ENCODE measurements around the gene SKAP2. TPM values are rescaled to one million over a fixed set of nuclear protein-coding genes. Genes with fewer than 3 reads are reported as not detected.

The SKAP2 gene
- total and polyA plus RNA-seq, 10 of the 15 experiments (the other 5 are each of a cell fraction or from before 2014, with no cell fraction given): 10.9 to 40.6 (median 23.5) TPM

DNA sequence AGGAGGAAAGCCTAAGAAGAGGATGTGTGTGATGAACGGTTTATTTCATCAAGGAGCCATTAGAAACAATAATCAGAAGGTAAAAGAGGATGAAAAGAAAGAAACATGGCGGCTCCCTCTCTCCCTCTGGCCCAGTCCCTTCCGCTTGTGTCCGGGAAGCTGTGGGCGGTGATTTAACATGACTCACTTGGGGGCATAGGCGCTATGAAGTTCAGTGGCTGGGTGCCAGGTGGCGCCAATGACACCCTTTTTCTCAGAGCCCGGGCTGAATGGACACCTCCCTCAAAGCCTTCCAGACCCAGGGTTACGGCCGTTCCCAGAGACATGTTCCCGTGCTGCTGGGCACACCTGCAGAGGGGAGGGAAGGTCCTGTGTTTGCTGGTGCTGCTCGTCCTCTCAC is 244.0 kb downstream of the SKAP2 start:
- Histone ChIP-seq H3K79me2 (ENCODE audit: control insufficient read depth, insufficient read depth, low read length) (no peaks in the 10 kb centered on the region), H3K9me3 (replicated peaks; ENCODE audit: control insufficient read depth, insufficient read depth, low read length) (no peaks in the 10 kb centered on the region), H3K4me2 (ENCODE audit: control insufficient read depth, insufficient read depth) (no peak overlapping the region), H3K9ac (ENCODE audit: control insufficient read depth, insufficient read depth, low read length) (no peak overlapping the region), H2AFZ (ENCODE audit: control insufficient read depth, low read depth, low read length) (no peak overlapping the region), H3K4me1 (ENCODE audit: control insufficient read depth, insufficient read depth, low read length) (no peaks in the 10 kb centered on the region), H3K36me3 (ENCODE audit: control insufficient read depth in 2 of 2, insufficient read depth in 2 of 2, low read length in 1 of 2) (no peaks in the 10 kb centered on the region), H3K4me3 (no peak overlapping the region), H3K27ac (ENCODE audit: control insufficient read depth, insufficient read depth) (no peak overlapping the region), H3K27me3 (replicated peaks in 1 of 2; ENCODE audit: control insufficient read depth in 2 of 2, insufficient read depth in 2 of 2, low read length in 1 of 2) (no peaks in the 10 kb centered on the region), H4K20me1 (ENCODE audit: control insufficient read depth, insufficient read depth) (no peaks in the 10 kb centered on the region; the same call in 1 of the 2 replicates)
- in situ Hi-C loops (cut with MboI): no loop called here
- FAIRE-seq (no peak), ATAC-seq (no peak), DNase-seq (ENCODE audit: low read depth, low spot score) (no peak)
- intact Hi-C loops (cut with micrococcal nuclease; ENCODE audit: unreplicated experiment): no loop called here
- ChIA-PET CTCF (interaction anchor here (1.4 kb wide), 1 partner anchor 48 kb away, joined by 3 read pairs; no protein-coding TSS in a partner anchor), RAD21 (ENCODE audit: unreplicated experiment) (no interaction called here), POLR2A (no interaction called here), SMC1A (ENCODE audit: uncharacterized antibody, unreplicated experiment) (no interaction called here)
- TF ChIP-seq, protein P1, sequence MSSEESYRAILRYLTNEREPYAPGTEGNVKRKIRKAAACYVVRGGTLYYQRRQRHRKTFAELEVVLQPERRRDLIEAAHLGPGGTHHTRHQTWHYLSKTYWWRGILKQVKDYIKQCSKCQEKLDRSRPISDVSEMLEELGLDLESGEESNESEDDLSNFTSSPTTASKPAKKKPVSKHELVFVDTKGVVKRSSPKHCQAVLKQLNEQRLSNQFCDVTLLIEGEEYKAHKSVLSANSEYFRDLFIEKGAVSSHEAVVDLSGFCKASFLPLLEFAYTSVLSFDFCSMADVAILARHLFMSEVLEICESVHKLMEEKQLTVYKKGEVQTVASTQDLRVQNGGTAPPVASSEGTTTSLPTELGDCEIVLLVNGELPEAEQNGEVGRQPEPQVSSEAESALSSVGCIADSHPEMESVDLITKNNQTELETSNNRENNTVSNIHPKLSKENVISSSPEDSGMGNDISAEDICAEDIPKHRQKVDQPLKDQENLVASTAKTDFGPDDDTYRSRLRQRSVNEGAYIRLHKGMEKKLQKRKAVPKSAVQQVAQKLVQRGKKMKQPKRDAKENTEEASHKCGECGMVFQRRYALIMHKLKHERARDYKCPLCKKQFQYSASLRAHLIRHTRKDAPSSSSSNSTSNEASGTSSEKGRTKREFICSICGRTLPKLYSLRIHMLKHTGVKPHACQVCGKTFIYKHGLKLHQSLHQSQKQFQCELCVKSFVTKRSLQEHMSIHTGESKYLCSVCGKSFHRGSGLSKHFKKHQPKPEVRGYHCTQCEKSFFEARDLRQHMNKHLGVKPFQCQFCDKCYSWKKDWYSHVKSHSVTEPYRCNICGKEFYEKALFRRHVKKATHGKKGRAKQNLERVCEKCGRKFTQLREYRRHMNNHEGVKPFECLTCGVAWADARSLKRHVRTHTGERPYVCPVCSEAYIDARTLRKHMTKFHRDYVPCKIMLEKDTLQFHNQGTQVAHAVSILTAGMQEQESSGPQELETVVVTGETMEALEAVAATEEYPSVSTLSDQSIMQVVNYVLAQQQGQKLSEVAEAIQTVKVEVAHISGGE (CRISPR knock-in tag; IDR thresholded peaks at IDR 0.05): no peak
- TF ChIP-seq ZSCAN29 (IDR thresholded peaks at IDR 0.05): no peak
- TF ChIP-seq, protein P2, sequence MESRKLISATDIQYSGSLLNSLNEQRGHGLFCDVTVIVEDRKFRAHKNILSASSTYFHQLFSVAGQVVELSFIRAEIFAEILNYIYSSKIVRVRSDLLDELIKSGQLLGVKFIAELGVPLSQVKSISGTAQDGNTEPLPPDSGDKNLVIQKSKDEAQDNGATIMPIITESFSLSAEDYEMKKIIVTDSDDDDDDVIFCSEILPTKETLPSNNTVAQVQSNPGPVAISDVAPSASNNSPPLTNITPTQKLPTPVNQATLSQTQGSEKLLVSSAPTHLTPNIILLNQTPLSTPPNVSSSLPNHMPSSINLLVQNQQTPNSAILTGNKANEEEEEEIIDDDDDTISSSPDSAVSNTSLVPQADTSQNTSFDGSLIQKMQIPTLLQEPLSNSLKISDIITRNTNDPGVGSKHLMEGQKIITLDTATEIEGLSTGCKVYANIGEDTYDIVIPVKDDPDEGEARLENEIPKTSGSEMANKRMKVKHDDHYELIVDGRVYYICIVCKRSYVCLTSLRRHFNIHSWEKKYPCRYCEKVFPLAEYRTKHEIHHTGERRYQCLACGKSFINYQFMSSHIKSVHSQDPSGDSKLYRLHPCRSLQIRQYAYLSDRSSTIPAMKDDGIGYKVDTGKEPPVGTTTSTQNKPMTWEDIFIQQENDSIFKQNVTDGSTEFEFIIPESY (IDR thresholded peaks at IDR 0.05): peak; percentile 58; the same call in 1 of the 2 replicates
- no TSS peak for BruUV-seq (replicated peaks)
- WGBS (ENCODE audit: insufficient coverage, insufficient replicate concordance, low lambda C conversion rate, missing lambda C conversion rate): 63% methylated on average over 12 of the region's 12 CpGs

Measured in GM12878 (cell line).